OCI-M2 (cell line): ENCODE measurements around the gene ARPC1A.
"Not testable (repeated sequence)": the region's sequence is repeated elsewhere in the genome, so short reads cannot be mapped to it uniquely, and the experiment has no call there.

Experiments
- DNase-seq: peaks from one replicate; lab custom pipeline; 2025; ENCODE audit not compliant: unreplicated experiment; lab: John Stamatoyannopoulos, UW

ARPC1A gene

DNA sequence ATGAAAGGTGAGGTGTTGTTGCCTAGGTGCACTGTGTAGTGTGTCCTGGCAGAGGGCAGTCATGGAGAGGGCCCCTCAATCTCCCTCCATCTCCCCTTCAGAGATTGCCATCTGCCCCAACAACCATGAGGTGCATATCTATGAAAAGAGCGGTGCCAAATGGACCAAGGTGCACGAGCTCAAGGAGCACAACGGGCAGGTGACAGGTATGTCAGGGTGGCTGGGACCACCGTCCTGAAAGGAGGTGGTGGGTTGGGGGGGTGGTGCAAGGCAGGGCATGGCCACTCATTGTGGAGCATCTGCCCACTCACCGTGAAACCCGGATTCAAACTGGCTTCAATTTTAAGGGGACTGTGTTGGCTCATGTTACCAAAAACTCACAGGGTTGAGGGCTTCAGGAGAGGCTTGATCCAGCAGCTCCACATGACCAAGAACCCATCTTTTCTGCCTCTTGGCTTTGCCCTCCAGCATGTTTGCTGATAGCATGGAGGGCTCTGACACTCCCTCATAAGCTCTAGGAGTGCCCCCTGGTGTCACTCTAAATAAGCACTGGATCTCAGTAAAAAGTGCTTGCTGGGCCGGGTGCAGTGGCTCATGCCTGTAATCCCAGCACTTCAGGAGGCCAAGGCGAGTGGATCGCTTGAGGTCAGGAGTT is 61.0 kb downstream of the ARPC1A start:
- no peak for DNase-seq

DNA sequence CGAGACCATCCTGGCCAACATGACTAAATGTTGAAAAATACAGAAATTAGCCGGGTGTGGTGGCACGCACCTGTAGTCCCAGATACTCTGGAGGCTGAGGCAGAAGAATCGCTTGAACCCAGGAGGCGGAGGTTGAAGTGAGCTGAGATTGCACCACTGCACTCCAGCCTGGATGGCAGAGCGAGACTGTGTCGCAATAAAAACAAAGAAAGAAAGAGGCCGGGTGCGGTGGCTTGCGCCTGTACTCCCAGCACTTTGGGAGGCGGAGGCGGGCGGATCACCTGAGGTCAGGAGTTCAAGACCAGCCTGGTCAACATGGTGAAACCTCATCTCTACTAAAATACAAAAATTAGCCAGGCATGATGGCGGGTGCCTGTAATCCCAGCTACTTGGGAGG is 61.5 kb downstream of the ARPC1A start:
- not testable (repeated sequence) for DNase-seq

DNA sequence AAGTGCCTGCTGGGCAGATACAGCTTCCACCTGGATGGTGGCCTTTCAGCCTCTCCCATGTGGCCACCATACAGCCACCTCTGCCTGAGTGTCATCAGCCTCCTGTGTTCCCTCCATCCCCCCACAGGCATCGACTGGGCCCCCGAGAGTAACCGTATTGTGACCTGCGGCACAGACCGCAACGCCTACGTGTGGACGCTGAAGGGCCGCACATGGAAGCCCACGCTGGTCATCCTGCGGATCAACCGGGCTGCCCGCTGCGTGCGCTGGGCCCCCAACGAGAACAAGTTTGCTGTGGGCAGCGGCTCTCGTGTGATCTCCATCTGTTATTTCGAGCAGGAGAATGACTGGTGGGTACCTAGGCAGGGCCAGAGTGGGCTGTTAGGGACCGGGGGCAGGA is 62.2 kb downstream of the ARPC1A start:
- DNase-seq: no peak

DNA sequence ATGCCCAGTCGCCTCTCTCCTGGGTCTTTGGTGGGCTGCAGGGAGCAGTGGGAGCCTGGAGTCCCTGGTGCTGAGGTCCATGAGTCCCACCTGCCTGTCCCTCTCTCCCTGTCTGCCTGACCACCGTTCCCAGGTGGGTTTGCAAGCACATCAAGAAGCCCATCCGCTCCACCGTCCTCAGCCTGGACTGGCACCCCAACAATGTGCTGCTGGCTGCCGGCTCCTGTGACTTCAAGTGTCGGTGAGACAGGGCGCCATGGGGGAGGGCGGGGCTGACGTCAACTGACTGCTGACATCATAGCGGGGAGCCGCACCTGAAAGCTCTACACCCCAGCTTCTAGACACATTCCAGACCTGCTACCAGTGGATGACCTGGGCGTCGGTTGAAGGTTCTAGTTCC is 64.1 kb downstream of the ARPC1A start:
- no peak for DNase-seq

DNA sequence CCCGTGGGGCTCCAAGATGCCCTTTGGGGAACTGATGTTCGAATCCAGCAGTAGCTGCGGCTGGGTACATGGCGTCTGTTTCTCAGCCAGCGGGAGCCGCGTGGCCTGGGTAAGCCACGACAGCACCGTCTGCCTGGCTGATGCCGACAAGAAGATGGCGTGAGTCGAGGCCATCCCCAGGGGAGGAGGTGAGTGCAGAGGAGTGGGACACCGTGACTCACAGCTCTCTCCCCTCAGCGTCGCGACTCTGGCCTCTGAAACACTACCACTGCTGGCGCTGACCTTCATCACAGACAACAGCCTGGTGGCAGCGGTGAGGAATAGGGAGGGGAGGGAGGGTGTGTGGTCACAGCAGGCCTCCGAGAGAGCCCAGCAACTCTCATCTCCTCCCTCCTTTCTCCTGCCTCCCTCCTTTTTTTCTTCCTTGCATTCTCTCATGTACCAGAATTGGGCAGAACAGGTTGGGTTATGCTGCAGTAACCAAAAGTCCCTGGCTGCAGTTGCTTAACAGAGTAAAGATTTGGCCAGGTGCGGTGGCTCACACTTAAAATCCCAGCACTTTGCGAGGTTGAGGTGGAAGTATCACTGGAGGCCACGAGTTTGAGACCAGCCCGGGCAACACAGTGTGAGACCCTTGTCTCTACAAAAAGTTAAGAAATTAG is 65.4 kb downstream of the ARPC1A start:
- DNase-seq: no peak

DNA sequence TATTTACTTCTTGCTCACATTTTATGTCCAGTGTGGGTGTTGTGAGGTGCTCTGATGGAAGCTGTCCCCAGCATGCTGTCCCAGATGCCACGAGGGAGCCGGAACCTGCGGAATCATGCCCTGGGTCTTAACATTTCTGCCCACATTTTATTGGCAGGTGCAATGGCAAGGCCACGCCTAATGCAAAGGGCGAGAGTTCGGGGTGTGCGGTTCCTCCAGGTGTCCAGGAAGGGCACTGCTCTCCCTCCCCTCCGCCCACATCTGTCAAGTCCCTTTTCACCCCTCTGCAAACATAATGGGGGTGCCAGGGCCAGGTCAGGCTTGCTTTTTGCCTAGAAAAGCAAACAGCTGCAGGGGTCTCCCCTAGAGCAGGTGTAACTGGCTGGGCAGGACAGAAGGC is 66.3 kb downstream of the ARPC1A start:
- DNase-seq: no peak

DNA sequence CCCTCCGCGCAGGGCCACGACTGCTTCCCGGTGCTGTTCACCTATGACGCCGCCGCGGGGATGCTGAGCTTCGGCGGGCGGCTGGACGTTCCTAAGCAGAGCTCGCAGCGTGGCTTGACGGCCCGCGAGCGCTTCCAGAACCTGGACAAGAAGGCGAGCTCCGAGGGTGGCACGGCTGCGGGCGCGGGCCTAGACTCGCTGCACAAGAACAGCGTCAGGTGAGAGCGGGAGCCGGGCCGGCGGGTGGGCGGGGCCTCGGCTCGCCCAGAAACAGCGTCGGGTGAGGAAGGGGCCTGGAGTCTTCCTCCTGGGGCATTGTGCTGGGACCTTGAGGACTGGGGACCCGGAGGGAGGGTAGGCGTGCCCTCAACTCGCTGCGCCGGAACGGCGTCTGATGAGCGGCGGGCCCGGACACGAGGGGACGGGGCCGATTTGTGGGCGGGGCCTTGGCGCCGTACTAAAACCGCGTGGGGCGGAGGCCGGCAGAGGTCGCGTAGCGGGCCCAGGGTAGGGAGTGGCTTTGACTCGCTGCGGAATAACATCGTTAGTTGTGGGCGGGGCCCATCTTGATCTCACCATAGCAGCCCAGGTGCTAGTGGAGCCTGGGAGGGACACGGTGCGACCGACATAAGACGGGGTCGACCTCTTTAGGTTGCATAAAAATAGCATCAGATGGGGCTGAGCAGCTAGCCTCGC is 67.1 kb downstream of the ARPC1A start:
- no peak for DNase-seq

DNA sequence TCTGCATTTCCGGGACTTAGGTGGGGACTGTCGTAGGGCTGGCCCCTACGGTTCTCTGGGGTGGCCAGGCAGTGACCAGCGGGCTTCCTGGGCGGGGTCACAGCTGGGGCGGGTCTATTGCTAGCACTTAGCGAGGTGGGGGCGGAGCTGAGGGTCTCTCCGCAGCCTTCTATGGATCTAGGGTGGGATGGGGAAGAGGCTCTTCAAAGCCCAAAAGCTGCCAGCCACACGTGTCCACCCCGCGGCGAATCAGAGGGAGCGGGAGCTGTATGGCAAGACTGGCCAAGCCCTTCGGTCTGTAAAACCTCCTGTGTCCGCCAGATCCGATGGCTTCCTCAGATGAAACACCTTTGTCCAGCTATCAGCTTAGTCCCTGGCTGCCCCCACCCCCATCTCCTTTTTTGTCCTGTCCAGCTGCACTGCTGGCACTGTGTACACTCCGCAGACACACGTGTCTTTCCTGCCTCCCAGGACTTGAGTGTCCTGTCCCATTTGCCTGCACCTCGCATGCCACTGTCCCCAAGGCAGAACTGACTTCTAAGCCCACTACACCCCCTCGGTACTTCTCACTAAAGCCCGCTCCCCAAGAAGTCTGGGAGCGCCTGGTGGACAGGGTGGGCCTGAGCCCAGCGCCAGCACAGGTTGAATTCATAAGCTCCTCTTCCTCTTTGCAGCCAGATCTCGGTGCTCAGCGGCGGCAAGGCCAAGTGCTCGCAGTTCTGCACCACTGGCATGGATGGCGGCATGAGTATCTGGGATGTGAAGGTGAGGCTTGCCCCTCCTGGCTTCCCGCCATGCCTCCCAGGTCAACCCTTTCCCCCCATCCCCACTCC is 67.9 kb downstream of the ARPC1A start:
- DNase-seq: no peak

DNA sequence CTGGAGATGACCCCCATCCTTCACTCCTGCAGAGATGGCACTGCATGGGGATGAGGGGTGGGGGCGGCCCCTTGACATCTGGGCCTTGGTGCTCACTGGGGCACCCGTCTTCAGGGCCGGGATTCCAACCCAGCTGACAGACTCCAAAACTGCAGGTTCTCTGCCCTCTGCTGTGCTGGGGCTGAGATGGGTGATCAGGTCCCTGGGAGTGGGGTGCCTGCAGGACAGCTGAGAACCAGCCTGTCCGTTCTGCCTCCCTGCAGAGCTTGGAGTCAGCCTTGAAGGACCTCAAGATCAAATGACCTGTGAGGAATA is 68.4 kb downstream of the ARPC1A start:
- no peak for DNase-seq

DNA sequence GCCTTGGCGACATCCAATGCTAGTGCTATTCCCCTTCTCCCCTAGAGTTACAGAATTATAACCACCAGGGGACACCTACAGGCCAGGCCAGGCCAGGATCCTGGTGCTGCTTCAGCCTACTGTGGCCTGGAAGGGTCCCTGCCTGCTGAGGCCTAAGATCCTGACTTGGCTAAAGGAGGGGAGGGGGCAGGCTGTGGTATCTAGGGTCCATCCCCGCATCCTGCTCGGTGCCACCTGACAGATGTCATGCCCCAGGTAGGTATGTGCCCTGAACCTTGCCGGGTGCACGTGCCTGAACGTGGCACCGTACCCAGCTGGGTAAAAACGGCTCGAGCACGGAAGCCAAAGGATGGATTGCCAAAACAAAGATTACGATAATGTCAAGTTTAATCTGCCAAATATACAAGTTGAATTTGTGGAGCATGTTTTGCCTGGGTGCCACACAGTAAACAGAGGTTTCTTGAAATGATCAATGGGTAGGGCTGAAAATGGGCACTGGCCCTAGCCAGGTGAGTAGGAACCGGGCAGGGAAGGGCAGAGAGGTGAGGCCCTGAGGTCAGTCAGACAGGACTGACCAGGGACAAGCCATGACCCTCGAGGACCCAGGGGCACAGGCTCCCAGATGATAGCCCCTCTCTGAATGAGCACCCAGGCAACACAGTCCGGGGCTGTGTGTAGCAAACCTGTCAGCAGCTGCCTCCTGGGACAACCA is 70.1 kb downstream of the ARPC1A start:
- DNase-seq: no peak

DNA sequence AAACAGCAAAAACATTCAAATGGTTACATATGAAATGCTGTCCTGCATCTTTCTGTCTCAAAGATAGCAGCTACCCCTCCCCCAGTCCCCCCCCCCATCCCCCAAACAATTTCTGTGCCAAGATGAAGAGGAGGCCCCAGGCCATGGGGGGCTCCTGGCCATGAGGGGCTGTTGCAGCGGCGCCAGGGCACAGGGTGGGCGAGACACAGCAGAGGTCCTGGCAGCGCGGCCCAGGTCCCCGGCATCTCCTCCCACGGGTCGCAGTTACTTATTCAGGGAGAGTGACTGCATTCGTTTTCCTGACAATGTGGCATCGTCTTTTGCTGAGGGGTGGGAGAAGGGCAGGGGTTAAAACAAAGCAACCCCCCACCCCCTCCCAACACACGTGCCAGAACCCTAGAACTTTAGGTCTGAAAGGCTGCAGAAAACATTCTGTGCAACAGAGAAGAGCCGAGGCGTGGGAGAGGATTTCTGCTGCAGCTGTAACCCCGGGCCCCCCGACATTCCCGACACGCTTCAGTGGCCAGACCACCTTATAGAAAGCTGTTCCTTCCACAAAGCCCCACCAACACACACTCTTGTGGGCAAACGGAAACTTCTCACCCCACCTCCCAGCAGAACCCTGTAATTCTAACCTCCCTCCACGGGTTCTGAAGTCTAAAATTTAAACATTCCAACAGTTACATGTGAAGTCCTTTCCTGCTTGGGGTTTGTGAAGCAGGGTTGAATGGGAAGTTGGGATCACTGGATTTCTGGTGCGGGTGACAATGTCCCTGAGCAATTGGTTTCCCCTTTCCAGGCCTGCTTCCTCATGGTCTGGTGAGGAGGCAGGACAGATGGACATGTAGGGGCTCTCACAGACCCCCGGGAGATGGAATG is 71.0 kb downstream of the ARPC1A start:
- no peak for DNase-seq

DNA sequence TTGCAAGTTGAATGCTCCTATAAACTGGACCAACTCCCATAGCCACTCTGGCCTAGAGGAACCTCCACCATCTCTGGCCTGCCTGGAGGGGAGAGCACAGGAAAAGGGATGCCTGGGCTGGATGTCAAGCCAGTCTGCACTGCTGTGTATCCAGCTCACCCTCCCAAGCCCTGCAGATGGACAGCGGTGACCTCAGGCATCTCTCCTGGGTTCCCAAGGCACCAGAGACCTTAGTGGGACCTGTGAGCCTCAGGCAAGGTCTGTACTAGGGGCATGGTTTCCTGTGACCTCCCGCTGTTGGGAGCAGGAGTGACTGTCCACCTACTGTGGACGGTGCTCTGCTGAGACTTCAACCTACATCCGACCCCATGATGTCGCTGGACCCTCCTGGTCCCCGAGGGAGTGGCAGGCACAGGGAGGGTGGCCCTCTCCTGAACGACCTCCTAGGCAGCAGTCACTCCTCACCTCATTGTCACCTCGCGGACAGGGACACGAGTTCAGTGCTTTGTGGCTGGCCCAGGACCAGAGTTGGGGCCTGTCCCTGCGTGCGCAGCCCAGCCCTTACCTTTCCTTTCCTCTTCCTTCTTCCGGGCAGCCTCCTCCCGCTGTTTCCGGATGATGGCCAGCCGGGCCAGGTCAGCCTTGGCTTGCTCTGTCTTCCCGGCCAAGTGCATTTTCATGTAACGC is 71.7 kb downstream of the ARPC1A start:
- DNase-seq: no peak

DNA sequence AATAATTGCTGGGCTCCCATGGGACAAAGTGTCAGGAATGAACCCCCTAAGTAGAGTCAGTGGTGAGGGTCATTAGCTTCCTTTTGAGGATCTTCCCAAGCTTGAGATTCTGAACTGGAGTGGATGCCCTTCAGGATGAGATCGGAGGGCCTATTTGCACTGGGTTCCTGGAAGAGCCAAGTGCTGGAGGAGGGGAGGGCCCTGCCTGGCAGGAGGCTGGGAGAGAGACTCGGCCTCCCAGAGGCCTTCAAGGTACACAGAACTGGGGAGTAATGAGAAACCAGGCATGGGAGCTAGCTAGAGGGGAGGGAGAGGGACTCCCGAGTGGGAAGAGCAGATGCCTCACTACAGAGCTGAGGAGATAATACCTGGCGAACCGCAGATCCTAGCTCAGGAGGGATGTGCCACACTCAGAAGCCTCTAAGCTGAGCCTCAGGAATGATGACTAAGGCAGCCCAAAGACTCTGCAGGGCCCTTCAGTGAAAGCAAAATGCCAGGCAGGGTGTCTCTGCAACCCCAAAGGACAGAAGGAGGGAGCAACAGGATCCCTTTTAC is 73.3 kb downstream of the ARPC1A start:
- DNase-seq: no peak

DNA sequence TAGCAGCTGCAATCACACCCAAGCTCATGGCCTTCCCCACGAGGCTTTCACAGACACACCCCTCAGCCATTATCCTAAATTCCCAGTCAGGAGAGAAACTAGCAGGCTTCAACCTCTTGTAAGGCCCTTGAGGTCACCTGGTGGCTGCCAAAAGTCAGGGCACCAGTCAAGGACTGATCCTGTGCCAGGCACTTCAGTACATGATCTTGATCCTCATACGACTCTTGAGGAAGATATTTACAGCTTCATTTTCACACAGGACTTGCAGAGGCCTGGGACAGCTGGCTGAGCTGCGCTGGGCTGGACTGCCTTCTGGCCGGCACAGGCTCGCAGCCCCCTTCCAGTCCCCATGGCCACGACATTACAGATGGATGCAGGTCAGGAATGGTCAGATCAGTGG is 73.9 kb downstream of the ARPC1A start:
- DNase-seq: no peak

DNA sequence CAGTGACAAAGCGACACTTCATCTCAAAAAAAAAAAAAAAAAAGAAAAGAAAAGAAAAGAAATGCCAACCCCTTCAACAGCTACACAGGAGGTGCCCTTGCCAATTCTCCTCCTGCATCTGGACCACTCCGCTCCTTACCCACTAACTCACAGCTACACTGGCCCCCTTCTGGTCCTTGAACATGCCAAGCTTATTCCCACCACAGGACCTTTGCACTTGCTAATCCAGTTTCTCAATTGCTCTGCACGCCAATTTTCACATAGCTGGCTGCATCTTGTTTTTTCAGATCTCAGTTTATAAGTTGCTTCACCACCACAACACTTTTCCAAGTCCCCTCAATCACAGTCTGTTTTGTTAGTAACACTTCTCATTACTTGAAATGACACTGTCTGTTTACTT is 77.2 kb downstream of the ARPC1A start:
- no peak for DNase-seq

DNA sequence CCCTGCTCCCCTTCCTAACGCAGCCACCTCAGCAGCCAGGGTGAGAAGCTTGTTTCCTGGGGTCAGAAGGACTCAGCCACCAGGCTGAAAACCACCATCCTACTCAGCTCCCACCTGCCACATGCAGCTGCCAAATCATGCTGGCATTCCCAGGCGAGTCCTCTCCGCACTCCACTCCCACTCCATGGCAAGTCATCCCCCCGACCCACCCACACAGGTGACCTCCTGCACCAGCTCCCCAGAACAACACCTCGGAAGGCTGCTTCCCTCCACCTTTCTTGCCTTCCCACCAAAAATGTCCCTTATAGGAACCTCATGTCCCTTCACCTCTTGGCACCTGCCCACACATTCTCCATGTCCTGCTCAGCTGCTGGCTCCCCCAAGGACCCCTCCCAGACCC is 78.1 kb downstream of the ARPC1A start:
- DNase-seq: no peak

DNA sequence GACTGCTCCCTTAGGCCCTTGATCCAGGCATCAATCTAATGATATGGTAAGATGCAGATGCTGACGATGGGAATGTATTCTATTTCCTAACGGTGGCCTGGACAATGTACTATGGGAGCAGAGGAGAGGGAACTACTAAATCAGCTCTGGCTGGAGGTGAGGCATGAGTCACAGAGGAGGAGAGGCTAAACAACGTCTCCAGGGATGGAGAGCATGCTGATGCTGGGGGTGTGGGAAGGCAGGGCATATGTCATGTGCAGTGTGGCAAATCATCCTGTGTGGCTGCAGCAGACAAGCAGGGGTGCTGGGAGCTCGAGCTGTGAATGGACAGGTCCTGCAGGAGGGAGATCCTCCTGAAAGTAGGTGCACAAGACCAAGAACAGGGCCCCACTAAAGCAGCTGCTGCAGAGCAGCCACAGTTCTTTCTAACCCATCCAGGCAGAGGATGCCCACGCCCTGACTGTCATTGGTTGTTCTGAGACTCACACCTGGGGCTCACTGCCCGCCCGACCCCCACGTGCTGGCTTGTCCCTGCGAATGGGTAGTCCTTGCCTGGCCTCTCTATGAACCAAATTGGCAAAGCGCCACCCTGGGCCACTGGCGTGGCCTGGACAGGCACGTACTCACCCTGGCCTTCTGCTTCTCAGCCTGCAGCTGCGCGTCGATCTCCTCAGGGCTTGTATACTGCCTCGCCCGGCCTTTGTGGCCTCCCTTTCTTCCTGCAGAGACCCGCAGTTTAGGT is 78.7 kb downstream of the ARPC1A start:
- DNase-seq: no peak

DNA sequence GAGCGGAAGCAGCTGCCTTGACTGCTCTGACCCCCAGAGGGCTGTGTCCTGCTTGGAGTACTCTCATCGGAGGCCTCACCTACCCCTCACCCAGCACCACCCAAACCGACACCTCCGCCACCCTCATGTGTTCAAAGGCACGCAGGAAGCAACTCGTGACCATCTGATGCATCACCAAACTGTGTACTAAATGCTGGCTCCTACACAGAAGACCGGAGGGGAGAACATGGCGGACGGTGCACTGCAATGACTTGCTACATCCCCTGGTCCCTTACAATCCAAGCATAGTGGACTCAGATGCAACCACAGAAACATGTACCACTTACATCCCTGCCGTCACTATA is 79.3 kb downstream of the ARPC1A start:
- no peak for DNase-seq

DNA sequence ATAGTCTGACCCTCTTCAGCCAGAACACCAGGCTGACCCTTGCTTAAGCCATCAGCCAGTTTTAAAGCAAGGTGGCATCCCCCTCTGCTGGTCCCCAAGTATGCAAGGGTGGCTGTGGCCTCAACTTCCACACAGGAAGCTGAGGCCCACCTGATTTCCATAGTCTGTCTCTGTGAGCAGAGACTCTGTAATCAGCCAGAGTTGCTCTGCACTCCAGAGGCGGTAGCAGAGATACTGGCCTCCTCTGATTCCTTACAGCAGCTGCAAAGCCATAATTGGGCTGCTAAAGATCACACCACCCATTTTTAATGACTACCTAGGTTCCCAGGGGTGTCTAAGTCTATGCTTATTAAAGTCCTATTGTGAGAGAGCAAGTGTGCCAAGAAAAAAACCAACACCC is 80.9 kb downstream of the ARPC1A start:
- DNase-seq: no peak
